ENCODE data around the gene DNMT3L.

DNMT3L gene

GRCh38 chr21:44291078-44291935 lies 29.6 kb upstream of the DNMT3L start:
- H3K4me3 ChIP-seq (ENCODE audit: control insufficient read depth, low read depth, low read length), result no peak overlapping the region
- TF ChIP-seq, protein P1, sequence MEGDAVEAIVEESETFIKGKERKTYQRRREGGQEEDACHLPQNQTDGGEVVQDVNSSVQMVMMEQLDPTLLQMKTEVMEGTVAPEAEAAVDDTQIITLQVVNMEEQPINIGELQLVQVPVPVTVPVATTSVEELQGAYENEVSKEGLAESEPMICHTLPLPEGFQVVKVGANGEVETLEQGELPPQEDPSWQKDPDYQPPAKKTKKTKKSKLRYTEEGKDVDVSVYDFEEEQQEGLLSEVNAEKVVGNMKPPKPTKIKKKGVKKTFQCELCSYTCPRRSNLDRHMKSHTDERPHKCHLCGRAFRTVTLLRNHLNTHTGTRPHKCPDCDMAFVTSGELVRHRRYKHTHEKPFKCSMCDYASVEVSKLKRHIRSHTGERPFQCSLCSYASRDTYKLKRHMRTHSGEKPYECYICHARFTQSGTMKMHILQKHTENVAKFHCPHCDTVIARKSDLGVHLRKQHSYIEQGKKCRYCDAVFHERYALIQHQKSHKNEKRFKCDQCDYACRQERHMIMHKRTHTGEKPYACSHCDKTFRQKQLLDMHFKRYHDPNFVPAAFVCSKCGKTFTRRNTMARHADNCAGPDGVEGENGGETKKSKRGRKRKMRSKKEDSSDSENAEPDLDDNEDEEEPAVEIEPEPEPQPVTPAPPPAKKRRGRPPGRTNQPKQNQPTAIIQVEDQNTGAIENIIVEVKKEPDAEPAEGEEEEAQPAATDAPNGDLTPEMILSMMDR (IDR thresholded peaks at IDR 0.05; ENCODE audit: control insufficient read depth, insufficient read depth, low read depth, low read length, missing control alignments), result no peak

GRCh38 chr21:44290327-44291077 lies 28.8 kb upstream of the DNMT3L start:
- TF ChIP-seq, protein P1 (IDR thresholded peaks at IDR 0.05; ENCODE audit: control insufficient read depth, insufficient read depth, low read depth, low read length, missing control alignments), result no peak
- no peak overlapping the region for H3K4me3 ChIP-seq (ENCODE audit: control insufficient read depth, low read depth, low read length)
- DNase-seq (ENCODE audit: low read depth), result no peak

More at GRCh38 chr21:44291078-44291935, 29.6 kb upstream of the DNMT3L start:
- no peak for DNase-seq (ENCODE audit: low read depth)

DNA sequence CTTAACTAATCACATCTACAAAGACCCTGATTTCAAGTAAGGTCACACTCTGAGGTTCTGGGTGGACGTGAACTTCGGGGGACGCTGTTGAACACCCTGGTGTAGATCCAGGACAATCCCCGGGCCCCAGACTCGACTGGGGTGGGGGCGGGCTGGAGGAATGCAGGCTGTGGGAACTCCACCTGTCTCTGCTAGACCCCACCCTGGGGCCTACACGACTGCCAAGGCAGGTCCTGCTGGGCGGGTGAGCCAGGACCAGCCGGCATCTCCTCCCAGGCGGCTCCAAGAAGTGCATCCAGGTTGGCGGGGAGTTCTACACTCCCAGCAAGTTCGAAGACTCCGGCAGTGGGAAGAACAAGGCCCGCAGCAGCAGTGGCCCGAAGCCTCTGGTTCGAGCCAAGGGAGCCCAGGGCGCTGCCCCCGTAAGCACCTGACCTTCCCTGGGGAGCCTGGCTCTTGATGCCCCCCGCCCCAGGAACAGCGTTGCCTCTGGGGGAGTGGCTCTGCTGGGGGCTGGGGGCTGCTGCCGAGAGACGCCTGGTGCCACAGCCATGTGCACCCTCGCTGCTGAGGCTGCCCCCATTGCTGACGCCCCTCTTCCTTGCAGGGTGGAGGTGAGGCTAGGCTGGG lies 27.8 kb upstream of the DNMT3L start:
- DNase-seq (ENCODE audit: low read depth), result no peak
- TF ChIP-seq, protein P1 (IDR thresholded peaks at IDR 0.05; ENCODE audit: control insufficient read depth, insufficient read depth, low read depth, low read length, missing control alignments), result no peak
- no peak overlapping the region for H3K4me3 ChIP-seq (ENCODE audit: control insufficient read depth, low read depth, low read length)

GRCh38 chr21:44288251-44289110 lies 26.8 kb upstream of the DNMT3L start:
- no peak for DNase-seq (ENCODE audit: low read depth)
- TF ChIP-seq, protein P1 (IDR thresholded peaks at IDR 0.05; ENCODE audit: control insufficient read depth, insufficient read depth, low read depth, low read length, missing control alignments), result no peak
- no peak overlapping the region for H3K4me3 ChIP-seq (ENCODE audit: control insufficient read depth, low read depth, low read length)

DNA sequence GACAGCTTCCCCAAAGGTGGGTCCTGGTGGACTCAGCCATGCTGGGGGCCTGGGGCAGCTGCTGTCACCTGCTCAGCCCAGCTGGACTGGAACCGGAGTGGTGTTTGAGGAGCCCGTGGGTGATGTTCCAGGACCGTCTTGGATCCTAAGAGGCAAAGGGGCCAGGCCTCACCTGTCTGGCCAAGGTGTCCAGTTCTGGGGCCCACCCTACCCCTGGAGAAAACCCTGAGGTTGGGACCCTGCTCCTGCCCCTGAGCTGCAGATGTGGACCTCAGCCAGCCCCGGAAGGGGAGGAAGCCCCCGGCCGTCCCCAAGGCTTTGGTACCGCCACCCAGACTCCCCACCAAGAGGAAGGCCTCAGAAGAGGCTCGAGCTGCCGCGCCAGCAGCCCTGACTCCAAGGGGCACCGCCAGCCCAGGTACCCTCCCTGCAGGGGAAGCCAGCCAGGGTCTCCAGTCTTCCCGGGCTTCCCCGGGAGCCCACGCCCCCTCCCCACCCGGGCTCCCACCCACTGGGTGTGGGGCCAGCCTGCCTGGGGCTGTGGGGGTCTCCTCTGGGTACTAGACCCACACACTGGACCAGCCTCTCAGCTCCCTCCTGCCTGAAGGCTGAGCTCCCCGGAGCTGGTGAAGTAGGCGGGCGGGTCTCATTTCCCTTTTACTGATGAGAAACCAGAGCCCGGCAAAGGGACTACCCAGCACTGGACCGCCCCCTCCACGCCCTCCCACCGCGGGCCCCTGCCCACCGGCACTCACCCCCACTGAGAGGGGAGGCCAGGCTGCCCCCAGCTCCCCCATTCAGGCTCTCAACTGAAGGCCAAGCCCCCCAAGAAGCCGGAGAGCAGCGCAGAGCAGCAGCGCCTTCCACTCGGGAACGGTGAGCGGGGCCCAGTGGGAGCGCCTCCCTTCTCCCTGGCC lies 25.3 kb upstream of the DNMT3L start:
- TF ChIP-seq, protein P1 (IDR thresholded peaks at IDR 0.05; ENCODE audit: control insufficient read depth, insufficient read depth, low read depth, low read length, missing control alignments), result no peak
- no peak for DNase-seq (ENCODE audit: low read depth)
- no peak overlapping the region for H3K4me3 ChIP-seq (ENCODE audit: control insufficient read depth, low read depth, low read length)

All from AG09309 (cell line).